NCI-H2107 treated with DMSO at 0.1 percent for 48 hours (cell line): ENCODE measurements around the gene PEX26.
A peak's percentile ranks its signal among the peaks of the same experiment; 100 is the strongest.
"Not testable (repeated sequence)": the region's sequence is repeated elsewhere in the genome, so short reads cannot be mapped to it uniquely, and the experiment has no call there.

ENCODE experiments used
- DNase-seq: peaks from one replicate; lab custom pipeline; 2025; ENCODE audit not compliant: unreplicated experiment; lab: John Stamatoyannopoulos, UW

Gene PEX26

GRCh38 chr22:18056161-18056666, 21.6 kb upstream of the PEX26 start:
- DNase-seq: peak; percentile 30

GRCh38 chr22:18056807-18057474, 20.8 kb upstream of the PEX26 start:
- DNase-seq: no peak

- no peak for DNase-seq
Measured at GRCh38 chr22:18057568-18058209, 20.1 kb upstream of the PEX26 start.

GRCh38 chr22:18058371-18059093, 19.3 kb upstream of the PEX26 start:
- DNase-seq: no peak

GRCh38 chr22:18059094-18059417, 18.7 kb upstream of the PEX26 start:
- DNase-seq: no peak

GRCh38 chr22:18059473-18059872, 18.3 kb upstream of the PEX26 start:
- DNase-seq: no peak

GRCh38 chr22:18059991-18060390, 17.8 kb upstream of the PEX26 start:
- DNase-seq: no peak

- no peak for DNase-seq
Measured at GRCh38 chr22:18060646-18061620, 16.9 kb upstream of the PEX26 start.

GRCh38 chr22:18062421-18062820, 15.4 kb upstream of the PEX26 start:
- no peak for DNase-seq

- no peak for DNase-seq
Measured at GRCh38 chr22:18063306-18063705, 14.5 kb upstream of the PEX26 start.

GRCh38 chr22:18063715-18064114, 14.1 kb upstream of the PEX26 start:
- not testable (repeated sequence) for DNase-seq

GRCh38 chr22:18064636-18065035, 13.2 kb upstream of the PEX26 start:
- no peak for DNase-seq

- DNase-seq: no peak
Measured at GRCh38 chr22:18065256-18065655, 12.5 kb upstream of the PEX26 start.

GRCh38 chr22:18066181-18066859, 11.5 kb upstream of the PEX26 start:
- DNase-seq: no peak

GRCh38 chr22:18067121-18067520, 10.7 kb upstream of the PEX26 start:
- no peak for DNase-seq

- no peak for DNase-seq
Measured at GRCh38 chr22:18067548-18068341, 10.0 kb upstream of the PEX26 start.

GRCh38 chr22:18068381-18068988, 9.3 kb upstream of the PEX26 start:
- DNase-seq: no peak

- no peak for DNase-seq
Measured at GRCh38 chr22:18069041-18069440, 8.7 kb upstream of the PEX26 start.

GRCh38 chr22:18070041-18070440, 7.7 kb upstream of the PEX26 start:
- DNase-seq: no peak
